ENCODE measurements around the gene GET3.
"Not testable (repeated sequence)": the region's sequence is repeated elsewhere in the genome, so short reads cannot be mapped to it uniquely, and the experiment has no call there.

The GET3 gene

DNA sequence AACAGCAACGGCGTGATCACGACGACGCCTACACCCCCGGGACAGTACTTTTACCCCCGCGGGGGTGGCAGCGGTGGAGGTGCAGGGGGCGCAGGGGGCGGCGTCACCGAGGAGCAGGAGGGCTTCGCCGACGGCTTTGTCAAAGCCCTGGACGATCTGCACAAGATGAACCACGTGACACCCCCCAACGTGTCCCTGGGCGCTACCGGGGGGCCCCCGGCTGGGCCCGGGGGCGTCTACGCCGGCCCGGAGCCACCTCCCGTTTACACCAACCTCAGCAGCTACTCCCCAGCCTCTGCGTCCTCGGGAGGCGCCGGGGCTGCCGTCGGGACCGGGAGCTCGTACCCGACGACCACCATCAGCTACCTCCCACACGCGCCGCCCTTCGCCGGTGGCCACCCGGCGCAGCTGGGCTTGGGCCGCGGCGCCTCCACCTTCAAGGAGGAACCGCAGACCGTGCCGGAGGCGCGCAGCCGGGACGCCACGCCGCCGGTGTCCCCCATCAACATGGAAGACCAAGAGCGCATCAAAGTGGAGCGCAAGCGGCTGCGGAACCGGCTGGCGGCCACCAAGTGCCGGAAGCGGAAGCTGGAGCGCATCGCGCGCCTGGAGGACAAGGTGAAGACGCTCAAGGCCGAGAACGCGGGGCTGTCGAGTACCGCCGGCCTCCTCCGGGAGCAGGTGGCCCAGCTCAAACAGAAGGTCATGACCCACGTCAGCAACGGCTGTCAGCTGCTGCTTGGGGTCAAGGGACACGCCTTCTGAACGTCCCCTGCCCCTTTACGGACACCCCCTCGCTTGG lies 55.0 kb downstream of the GET3 start:
- DNase-seq (ENCODE audit: low read depth), result no peak

DNA sequence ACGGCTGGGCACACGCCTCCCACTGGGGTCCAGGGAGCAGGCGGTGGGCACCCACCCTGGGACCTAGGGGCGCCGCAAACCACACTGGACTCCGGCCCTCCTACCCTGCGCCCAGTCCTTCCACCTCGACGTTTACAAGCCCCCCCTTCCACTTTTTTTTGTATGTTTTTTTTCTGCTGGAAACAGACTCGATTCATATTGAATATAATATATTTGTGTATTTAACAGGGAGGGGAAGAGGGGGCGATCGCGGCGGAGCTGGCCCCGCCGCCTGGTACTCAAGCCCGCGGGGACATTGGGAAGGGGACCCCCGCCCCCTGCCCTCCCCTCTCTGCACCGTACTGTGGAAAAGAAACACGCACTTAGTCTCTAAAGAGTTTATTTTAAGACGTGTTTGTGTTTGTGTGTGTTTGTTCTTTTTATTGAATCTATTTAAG lies 55.6 kb downstream of the GET3 start:
- no peak for DNase-seq (ENCODE audit: low read depth)

DNA sequence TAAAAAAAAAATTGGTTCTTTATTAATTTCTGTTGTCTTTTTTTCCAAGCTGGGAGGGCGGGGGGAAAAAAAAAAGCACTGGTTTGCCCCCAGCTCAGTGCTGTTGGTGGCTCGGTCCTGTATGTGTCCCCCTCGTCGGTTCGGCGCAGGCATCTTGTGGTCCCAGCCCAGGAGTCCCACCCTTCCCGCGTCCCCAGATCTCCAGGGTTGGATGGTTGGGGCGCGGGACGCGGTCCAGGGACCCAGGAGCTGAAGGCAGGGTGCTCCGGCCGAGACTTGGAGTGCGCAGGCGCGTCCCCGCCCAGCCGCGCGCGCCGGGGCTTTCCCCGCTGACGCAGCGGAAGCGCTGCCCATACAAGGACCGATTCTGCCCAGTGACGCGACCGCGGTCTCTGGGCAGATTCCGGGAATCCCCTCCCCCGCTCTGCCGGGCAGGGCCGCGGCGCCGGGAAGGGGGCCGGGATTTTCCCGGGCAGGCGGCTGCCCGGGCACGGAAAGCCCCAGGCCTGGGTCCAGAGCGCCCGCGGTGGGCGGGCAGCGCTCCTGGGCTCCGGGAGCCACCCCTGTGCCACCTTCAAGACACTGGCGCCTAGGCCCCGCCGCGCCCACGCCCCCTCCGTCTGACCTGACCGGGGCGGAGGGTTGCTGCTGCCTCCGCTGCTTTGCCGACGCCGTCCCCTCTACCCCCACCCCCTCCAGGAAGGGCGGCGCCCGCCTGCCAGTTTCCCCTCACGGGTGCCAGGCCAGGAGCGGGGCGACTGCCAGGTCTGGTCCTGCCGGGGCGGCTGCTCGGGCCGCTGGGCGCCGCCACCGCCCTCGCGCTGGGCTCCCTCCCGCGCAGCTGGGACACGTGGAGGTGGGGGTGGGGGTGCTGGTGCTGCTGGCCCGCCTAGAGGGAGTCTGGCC lies 56.2 kb downstream of the GET3 start:
- peak; percentile 79 for DNase-seq (ENCODE audit: low read depth)

DNA sequence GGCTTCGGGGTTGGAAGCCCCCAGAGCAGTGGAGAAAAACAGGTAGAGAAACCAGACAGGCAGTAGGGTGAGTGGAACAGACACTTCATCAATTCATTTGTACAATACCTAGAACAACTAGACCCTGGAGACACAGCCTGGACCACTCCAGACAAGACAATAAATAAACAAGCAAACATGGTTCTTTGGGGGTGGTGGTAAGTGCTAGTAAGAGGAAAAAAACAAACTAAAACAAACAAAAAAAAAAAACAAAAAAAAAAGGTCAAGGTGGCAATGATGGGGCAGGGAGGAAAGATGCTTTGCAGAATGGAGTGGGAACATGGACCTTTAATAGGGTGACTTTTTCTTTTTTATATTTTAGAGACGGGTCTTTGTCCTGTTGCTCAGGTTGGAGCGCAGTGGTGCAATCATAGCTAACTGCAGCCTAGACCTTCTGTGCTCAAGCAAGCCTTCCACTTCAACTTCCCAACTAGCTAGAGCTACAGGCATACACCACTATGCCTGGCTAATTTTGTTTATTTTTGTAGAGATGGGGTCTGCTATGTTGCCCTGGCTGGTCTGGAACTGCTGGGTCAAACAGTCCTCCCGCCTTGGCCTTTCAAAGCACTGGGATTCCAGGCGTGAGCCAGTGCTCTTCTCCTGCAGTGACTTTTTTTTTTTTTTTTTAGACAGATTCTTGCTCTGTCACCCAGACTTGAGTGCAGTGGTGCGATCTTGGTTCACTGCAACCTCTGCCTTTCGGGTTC lies 57.1 kb downstream of the GET3 start:
- DNase-seq (ENCODE audit: low read depth), result no peak

DNA sequence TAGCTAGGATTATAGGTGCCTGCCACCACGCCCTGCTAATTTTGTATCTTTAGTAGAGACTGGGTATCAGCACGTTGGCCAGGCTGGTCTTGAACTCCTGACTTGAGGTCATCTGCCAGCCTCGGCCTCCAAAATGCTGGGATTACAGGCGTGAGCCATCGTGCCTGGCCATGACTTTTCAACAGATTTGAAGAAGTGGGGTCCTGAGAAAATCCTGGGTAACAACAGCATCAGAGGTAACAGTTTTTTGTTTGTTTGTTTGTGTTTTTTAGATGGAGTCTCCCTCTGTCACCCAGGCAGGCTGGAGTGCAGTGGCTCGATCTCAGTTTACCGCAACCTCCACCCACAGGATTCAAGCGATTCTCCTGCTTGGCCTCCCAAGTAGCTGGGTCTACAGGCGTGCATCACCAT lies 57.7 kb downstream of the GET3 start:
- DNase-seq (ENCODE audit: low read depth), result no peak

DNA sequence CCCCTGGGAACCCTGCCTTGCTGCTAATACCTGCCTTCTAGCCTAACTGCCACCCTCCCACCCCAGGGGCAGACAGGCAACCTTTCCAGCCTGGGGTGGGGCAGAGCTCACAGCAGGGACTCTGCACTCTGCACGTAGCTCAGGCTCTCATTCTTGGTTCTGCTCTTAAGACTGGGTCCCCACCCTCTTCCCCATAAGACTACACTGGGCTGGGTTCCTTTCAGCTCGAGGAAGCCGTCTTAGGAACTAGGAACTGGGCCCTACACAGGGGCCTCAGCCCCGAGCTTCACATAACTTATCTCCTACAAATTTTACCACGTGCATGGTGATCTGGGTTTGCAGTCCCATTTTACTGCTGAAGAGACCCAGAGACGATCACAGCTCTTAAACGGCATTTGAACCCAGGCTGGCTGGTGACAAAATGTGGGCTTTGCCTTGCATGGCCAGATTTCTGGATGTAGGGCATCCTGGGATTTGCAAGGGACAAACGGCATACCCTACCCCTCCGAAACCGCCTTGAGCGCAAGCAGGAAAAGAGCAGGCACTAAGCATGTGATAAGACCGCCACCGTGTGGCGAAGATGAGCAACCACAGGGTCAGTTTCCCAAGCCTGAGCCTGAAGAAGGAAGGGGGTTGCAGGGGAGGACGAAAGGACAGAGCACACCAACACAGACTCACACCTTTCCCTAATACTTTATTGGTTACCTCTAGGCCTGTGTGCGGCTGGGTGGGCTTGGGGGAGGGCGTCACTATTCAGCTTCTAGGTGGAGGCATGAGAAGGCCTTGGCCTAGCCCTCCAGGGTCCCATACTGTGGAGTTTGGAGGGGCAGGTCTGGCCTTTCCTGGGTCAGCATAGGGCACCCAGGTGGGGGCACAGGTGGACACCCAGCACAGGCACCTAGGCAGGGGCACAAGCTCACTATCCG lies 59.1 kb downstream of the GET3 start:
- no peak for DNase-seq (ENCODE audit: low read depth)

DNA sequence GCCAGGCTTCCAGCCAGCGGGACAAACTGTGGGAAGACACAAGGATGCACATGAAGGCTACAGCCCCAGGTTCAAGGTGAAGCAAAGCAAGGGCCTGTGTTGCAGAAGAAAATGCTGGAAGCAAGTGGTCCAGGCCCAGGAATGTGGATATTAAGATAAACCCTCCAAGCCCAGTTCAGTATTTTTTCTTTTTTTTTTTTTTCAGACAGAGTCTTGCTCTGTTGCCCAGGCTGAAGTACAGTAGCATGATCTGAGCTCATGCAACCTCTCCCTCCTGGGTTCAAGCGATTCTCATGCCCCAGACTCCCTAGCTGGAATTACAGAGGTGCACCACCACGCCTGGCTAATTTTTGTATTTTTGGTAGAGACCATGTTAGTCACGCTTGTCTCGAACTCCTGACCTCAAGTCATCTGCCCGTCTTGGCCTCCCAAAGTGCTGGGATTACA lies 59.9 kb downstream of the GET3 start:
- DNase-seq (ENCODE audit: low read depth), result no peak

DNA sequence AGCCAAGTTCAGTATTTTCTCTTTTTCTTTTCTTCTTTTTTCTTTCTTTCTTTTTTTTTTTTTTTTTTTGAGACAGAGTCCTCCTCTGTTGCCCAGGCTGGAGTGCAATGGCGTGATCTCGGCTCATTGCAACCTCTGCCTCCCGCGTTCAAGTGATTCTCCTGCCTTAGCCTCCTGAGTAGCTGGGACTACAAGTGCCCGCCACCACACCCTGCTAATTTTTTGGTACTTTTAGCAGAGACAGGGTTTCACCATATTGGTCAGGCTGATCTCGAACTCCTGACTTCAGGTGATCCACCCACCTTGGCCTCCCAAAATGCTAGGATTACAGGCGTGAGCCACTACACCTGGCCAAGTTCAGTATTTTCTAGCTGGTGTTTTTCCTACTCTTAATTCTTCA lies 60.3 kb downstream of the GET3 start:
- DNase-seq (ENCODE audit: low read depth), result not testable (repeated sequence)

Measured in HS-5 (cell line).